ENCODE data around the gene CACNG3. TPM values are rescaled to one million over a fixed set of nuclear protein-coding genes. Genes with fewer than 3 reads are reported as not detected.

CACNG3 gene
- total and polyA plus RNA-seq, 10 donors, result not detected

GRCh38 chr16:24286741-24287405 lies 30.7 kb downstream of the CACNG3 start:
- Histone ChIP-seq H3K27ac (no peak overlapping the region), H3K27me3 (replicated peaks in 1 of 7) (peaks cover 0 to 10% (median 0%) of the 10 kb centered on the region in 7 donors), H3K36me3 (no peaks in the 10 kb centered on the region), H3K4me3 (no peak overlapping the region), H3K4me1 (no peaks in the 10 kb centered on the region), H3K9me3 (no peaks in the 10 kb centered on the region)
- DNase-seq, result no peak
- WGBS, 5 donors, result 73 to 84% (median 80%) methylated on average over 9 of the region's 9 CpGs
- TF ChIP-seq, protein P1, sequence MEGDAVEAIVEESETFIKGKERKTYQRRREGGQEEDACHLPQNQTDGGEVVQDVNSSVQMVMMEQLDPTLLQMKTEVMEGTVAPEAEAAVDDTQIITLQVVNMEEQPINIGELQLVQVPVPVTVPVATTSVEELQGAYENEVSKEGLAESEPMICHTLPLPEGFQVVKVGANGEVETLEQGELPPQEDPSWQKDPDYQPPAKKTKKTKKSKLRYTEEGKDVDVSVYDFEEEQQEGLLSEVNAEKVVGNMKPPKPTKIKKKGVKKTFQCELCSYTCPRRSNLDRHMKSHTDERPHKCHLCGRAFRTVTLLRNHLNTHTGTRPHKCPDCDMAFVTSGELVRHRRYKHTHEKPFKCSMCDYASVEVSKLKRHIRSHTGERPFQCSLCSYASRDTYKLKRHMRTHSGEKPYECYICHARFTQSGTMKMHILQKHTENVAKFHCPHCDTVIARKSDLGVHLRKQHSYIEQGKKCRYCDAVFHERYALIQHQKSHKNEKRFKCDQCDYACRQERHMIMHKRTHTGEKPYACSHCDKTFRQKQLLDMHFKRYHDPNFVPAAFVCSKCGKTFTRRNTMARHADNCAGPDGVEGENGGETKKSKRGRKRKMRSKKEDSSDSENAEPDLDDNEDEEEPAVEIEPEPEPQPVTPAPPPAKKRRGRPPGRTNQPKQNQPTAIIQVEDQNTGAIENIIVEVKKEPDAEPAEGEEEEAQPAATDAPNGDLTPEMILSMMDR (IDR thresholded peaks at IDR 0.05 in 8 of 11, conservative IDR thresholded peaks at IDR 0.05 in 3 of 11), result no peak
- TF ChIP-seq POLR2A (IDR thresholded peaks at IDR 0.05) (no peak), POLR2AphosphoS5 (IDR thresholded peaks at IDR 0.05) (no peak)
- intact Hi-C loops (cut with DNase I; ENCODE audit: low total_unique reads), result no loop called here

- Histone ChIP-seq H3K27me3 (replicated peaks in 1 of 7) (peaks cover 0 to 20% (median 0%) of the 10 kb centered on the region in 7 donors), H3K9me3 (no peaks in the 10 kb centered on the region), H3K27ac (no peak overlapping the region), H3K4me3 (no peak overlapping the region), H3K36me3 (no peaks in the 10 kb centered on the region), H3K4me1 (no peaks in the 10 kb centered on the region)
- intact Hi-C loops (cut with DNase I; ENCODE audit: low total_unique reads), result no loop called here
- TF ChIP-seq, protein P1 (IDR thresholded peaks at IDR 0.05 in 8 of 11, conservative IDR thresholded peaks at IDR 0.05 in 3 of 11), result no peak
- TF ChIP-seq POLR2A (IDR thresholded peaks at IDR 0.05) (no peak), POLR2AphosphoS5 (IDR thresholded peaks at IDR 0.05) (no peak)
- DNase-seq, result no peak
- WGBS, 5 donors, result 41 to 92% (median 73%) methylated on average over 2 of the region's 2 CpGs
Observed at GRCh38 chr16:24288516-24288915, 32.4 kb downstream of the CACNG3 start.

- H3K27ac ChIP-seq, result no peak overlapping the region
- H3K27me3 ChIP-seq (replicated peaks in 1 of 7), result peaks cover 0 to 27% (median 0%) of the 10 kb centered on the region in 7 donors
- no peak for DNase-seq
- 39 to 53% (median 47%) methylated on average over 3 of the region's 3 CpGs for WGBS, 5 donors
- H3K36me3 ChIP-seq, result no peaks in the 10 kb centered on the region
- TF ChIP-seq POLR2A (IDR thresholded peaks at IDR 0.05) (no peak), POLR2AphosphoS5 (IDR thresholded peaks at IDR 0.05) (no peak)
- TF ChIP-seq, protein P1 (IDR thresholded peaks at IDR 0.05 in 8 of 11, conservative IDR thresholded peaks at IDR 0.05 in 3 of 11), result no peak
- H3K9me3 ChIP-seq, result no peaks in the 10 kb centered on the region
- H3K4me3 ChIP-seq, result no peak overlapping the region
- H3K4me1 ChIP-seq, result no peaks in the 10 kb centered on the region
- intact Hi-C loops (cut with DNase I; ENCODE audit: low total_unique reads), result no loop called here
Observed at GRCh38 chr16:24289166-24289700, 33.1 kb downstream of the CACNG3 start.

DNA sequence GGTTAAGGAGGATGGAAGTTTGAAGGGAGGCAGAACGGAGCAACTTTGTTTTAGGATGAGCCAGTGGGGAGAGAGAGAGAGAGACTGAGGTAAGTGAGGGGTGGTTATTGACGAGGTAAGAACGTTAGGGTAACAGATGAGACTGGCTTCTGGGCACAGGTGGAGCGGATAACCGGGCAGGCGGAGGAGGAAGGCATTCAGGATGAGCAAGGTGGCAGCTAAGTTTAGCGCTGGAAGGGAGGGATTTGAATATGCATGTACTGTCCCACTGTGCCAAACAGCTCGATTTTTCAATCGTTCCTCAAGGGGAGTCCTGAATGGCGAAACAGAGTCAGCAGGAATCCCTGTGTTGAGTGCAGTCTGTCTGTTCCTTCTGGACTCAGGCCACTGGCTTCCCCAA lies 35.8 kb downstream of the CACNG3 start:
- peaks cover 0 to 49% (median 0%) of the 10 kb centered on the region in 7 donors for H3K27me3 ChIP-seq (replicated peaks in 1 of 7)
- WGBS, 5 donors, result 46 to 58% (median 52%) methylated on average over 10 of the region's 10 CpGs
- H3K9me3 ChIP-seq, result no peaks in the 10 kb centered on the region
- intact Hi-C loops (cut with DNase I; ENCODE audit: low total_unique reads), result no loop called here
- no peaks in the 10 kb centered on the region for H3K4me1 ChIP-seq
- TF ChIP-seq, protein P1 (IDR thresholded peaks at IDR 0.05 in 8 of 11, conservative IDR thresholded peaks at IDR 0.05 in 3 of 11), result no peak
- TF ChIP-seq POLR2AphosphoS5 (IDR thresholded peaks at IDR 0.05) (no peak), POLR2A (IDR thresholded peaks at IDR 0.05) (no peak)
- DNase-seq, result no peak
- no peak overlapping the region for H3K4me3 ChIP-seq
- H3K36me3 ChIP-seq, result no peaks in the 10 kb centered on the region
- no peak overlapping the region for H3K27ac ChIP-seq

Data from spleen (tissue), 11 donors.